Stimulated activated CD4-positive, alpha-beta T cell treated with anti-CD3 and anti-CD28 coated beads, Interleukin-1b, Interleukin-23, amount 100 ng/mL, for 4 hours (primary cell): ENCODE data around the gene DISP3.

Experiments
- DNase-seq, 2 donors: peaks; one replicate each; pipeline ENCODE4 v3.0.0-alpha.2; 2020; ENCODE audit warnings: low read depth in 2 of 2

DISP3 gene

GRCh38 chr1:11529330-11529729, 50.4 kb downstream of the DISP3 start:
- DNase-seq: no peak

- DNase-seq: no peak
Measured at GRCh38 chr1:11529763-11530730, 51.1 kb downstream of the DISP3 start.

GRCh38 chr1:11530731-11531311, 51.9 kb downstream of the DISP3 start:
- DNase-seq: no peak

- no peak for DNase-seq
Measured at GRCh38 chr1:11531314-11531870, 52.4 kb downstream of the DISP3 start.

- no peak for DNase-seq
Measured at GRCh38 chr1:11531943-11532342, 53.0 kb downstream of the DISP3 start.

- DNase-seq: no peak
Measured at GRCh38 chr1:11533790-11534787, 55.1 kb downstream of the DISP3 start.

- no peak for DNase-seq
Measured at GRCh38 chr1:11534846-11535245, 55.9 kb downstream of the DISP3 start.

GRCh38 chr1:11535316-11535715, 56.4 kb downstream of the DISP3 start:
- no peak for DNase-seq

- no peak for DNase-seq
Measured at GRCh38 chr1:11535761-11536572, 57.0 kb downstream of the DISP3 start.

GRCh38 chr1:11536573-11537379, 57.8 kb downstream of the DISP3 start:
- DNase-seq: no peak

- no peak for DNase-seq
Measured at GRCh38 chr1:11537380-11537764, 58.4 kb downstream of the DISP3 start.

- no peak for DNase-seq
Measured at GRCh38 chr1:11537854-11538591, 59.1 kb downstream of the DISP3 start.

GRCh38 chr1:11538886-11539285, 59.9 kb downstream of the DISP3 start:
- DNase-seq: no peak

- no peak for DNase-seq
Measured at GRCh38 chr1:11539850-11540772, 61.2 kb downstream of the DISP3 start.

- no peak for DNase-seq
Measured at GRCh38 chr1:11540773-11541160, 61.8 kb downstream of the DISP3 start.

- DNase-seq: no peak
Measured at GRCh38 chr1:11541236-11541635, 62.3 kb downstream of the DISP3 start.

- DNase-seq: no peak
Measured at GRCh38 chr1:11541956-11542355, 63.0 kb downstream of the DISP3 start.

GRCh38 chr1:11543392-11543791, 64.4 kb downstream of the DISP3 start:
- DNase-seq: no peak
